Chondrocyte (in vitro differentiated cells): ENCODE results near the gene FSD1. TPM values are rescaled to one million over a fixed set of nuclear protein-coding genes. Genes with fewer than 3 reads are reported as not detected.

ENCODE experiments used
- DNase-seq: peaks from one replicate; pipeline ENCODE4 v3.0.0; 2021; ENCODE audit warnings: mixed read lengths, low spot score
- H3K27ac Mint-ChIP-seq: one replicate; pipeline ENCODE4 v1.8.0; 2021; ENCODE audit warnings: mild to moderate bottlenecking, moderate library complexity, mixed read lengths; ENCODE audit not compliant: unreplicated experiment
- H3K27me3 Mint-ChIP-seq: 2 replicates; pipeline ENCODE4 v1.8.0; 2021; ENCODE audit warnings: low read depth, mixed read lengths
- H3K36me3 Mint-ChIP-seq: 2 replicates; pipeline ENCODE4 v1.8.0; 2021; ENCODE audit warnings: low read depth, mixed read lengths
- H3K4me1 Mint-ChIP-seq: 2 replicates; pipeline ENCODE4 v1.8.0; 2021; ENCODE audit warnings: low read depth, mild to moderate bottlenecking, mixed read lengths
- H3K4me3 Mint-ChIP-seq: one replicate; pipeline ENCODE4 v1.8.0; 2021; ENCODE audit warnings: mild to moderate bottlenecking, moderate library complexity, mixed read lengths; ENCODE audit not compliant: unreplicated experiment
- H3K9me3 Mint-ChIP-seq: 2 replicates; pipeline ENCODE4 v1.8.0; 2021; ENCODE audit warnings: low read depth, mixed read lengths
- CTCF ChIP-seq: fragments of 200-600 bp; sonication (generic); IDR thresholded peaks from 2 replicates; pipeline ENCODE4 v1.5.0; 2021; ENCODE audit warnings: antibody characterized with exemption, mild to moderate bottlenecking, moderate library complexity
- total RNA-seq: library from RNA; stranded (reverse); gene quantifications from 3 replicates; pipeline ENCODE4 v1.2.1, GENCODE V29; 2021

FSD1 gene
- total RNA-seq, 1 donor from 2014 or later: 11.6 TPM

- Mint-ChIP-seq H3K36me3 (no peaks in the 10 kb centered on the region), H3K4me3 (peak overlapping the region; percentile 35), H3K27ac (peak overlapping the region; percentile 82), H3K9me3 (no peaks in the 10 kb centered on the region), H3K4me1 (peaks cover 79% of the 10 kb centered on the region), H3K27me3 (no peaks in the 10 kb centered on the region)
- TF ChIP-seq CTCF: peak; percentile 24
- DNase-seq: no peak
These were observed 67.1 kb downstream of the FSD1 start for GRCh38 chr19:4371247-4372164.

- no peak for DNase-seq
- Mint-ChIP-seq H3K4me1 (peaks cover 86% of the 10 kb centered on the region), H3K9me3 (no peaks in the 10 kb centered on the region), H3K27ac (peak overlapping the region; percentile 97), H3K4me3 (no peak overlapping the region), H3K36me3 (no peaks in the 10 kb centered on the region), H3K27me3 (no peaks in the 10 kb centered on the region)
- no peak for TF ChIP-seq CTCF
These were observed 68.0 kb downstream of the FSD1 start for GRCh38 chr19:4372165-4373012.

DNA sequence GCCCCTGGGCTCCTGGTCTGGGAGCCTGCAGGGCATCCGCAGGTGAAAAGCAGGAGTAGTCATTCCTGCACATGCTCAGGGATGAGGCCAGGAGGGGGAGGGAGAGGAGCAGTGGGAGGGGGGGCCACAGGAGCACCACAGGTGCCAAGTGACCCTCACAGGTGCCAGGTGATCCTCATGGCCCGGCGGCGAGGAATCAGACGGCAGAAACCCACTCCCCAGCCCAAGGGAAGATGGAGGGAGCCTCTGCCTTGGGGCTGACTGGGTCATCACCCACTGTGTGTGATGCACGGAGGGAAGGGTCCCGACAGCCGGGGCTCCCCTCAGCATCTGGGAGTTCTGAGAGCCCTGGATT is 68.6 kb downstream of the FSD1 start:
- H3K27me3 Mint-ChIP-seq: no peaks in the 10 kb centered on the region
- H3K4me3 Mint-ChIP-seq: no peak overlapping the region
- H3K9me3 Mint-ChIP-seq: no peaks in the 10 kb centered on the region
- no peak for TF ChIP-seq CTCF
- no peaks in the 10 kb centered on the region for H3K36me3 Mint-ChIP-seq
- peak overlapping the region; percentile 97 for H3K27ac Mint-ChIP-seq
- no peak for DNase-seq
- H3K4me1 Mint-ChIP-seq: peaks cover 83% of the 10 kb centered on the region

Other genes with a start within 250 kb of the FSD1 start
- 29.4 to 29.9 TPM (median 29.5 TPM) in 3 replicates for gene ZBTB7A, start 237.7 kb upstream of the FSD1 start, total RNA-seq
- gene MAP2K2, start 180.5 kb upstream of the FSD1 start, total RNA-seq: 131 to 168 TPM (median 158 TPM) in 3 replicates
- not detected in 3 replicates for gene CREB3L3, start 151.0 kb upstream of the FSD1 start, total RNA-seq
- gene SIRT6, start 122.0 kb upstream of the FSD1 start, total RNA-seq: 19.5 to 21.9 TPM (median 19.7 TPM) in 3 replicates
- gene ANKRD24, start 121.9 kb upstream of the FSD1 start, total RNA-seq: 0.47 to 1.3 TPM (median 0.92 TPM) in 3 replicates
- gene EBI3, start 75.1 kb upstream of the FSD1 start, total RNA-seq: 1.2 to 2.6 TPM (median 1.2 TPM) in 3 replicates
- 12.2 to 13.7 TPM (median 13.3 TPM) in 3 replicates for gene YJU2, start 57.5 kb upstream of the FSD1 start, total RNA-seq
- gene SHD, start 25.3 kb upstream of the FSD1 start, total RNA-seq: not detected in 3 replicates
- gene TMIGD2, start 2.2 kb upstream of the FSD1 start, total RNA-seq: not detected in 3 replicates
- gene STAP2, start 34.2 kb downstream of the FSD1 start, total RNA-seq: 0.85 to 2.0 TPM (median 1.0 TPM) in 3 replicates
- 13.6 to 14.9 TPM (median 14.1 TPM) in 3 replicates for gene MPND, start 39.0 kb downstream of the FSD1 start, total RNA-seq
- gene SH3GL1, start 95.9 kb downstream of the FSD1 start, total RNA-seq: 96.3 to 103 TPM (median 96.6 TPM) in 3 replicates
- gene CHAF1A, start 98.0 kb downstream of the FSD1 start, total RNA-seq: 6.6 to 20.5 TPM (median 7.1 TPM) in 3 replicates
- gene UBXN6, start 153.2 kb downstream of the FSD1 start, total RNA-seq: 83.7 to 90.2 TPM (median 86.9 TPM) in 3 replicates
- gene HDGFL2, start 167.7 kb downstream of the FSD1 start, total RNA-seq: 50.0 to 66.5 TPM (median 51.7 TPM) in 3 replicates
- 0.05 TPM in 2 of 3 replicates, not detected in the other for gene PLIN4, start 213.9 kb downstream of the FSD1 start, total RNA-seq
- gene PLIN5, start 230.6 kb downstream of the FSD1 start, total RNA-seq: not detected in 3 replicates
- gene LRG1, start 235.4 kb downstream of the FSD1 start, total RNA-seq: not detected in 3 replicates